Activated CD4-positive, alpha-beta T cell treated with anti-CD3 and anti-CD28 coated beads, Interleukin-2, amount 50 U/mL, for 1 hour (primary cell): ENCODE results near the gene MYL2.

Experiments used
- DNase-seq: peaks from one replicate; pipeline ENCODE4 v3.0.0-alpha.2; 2020

The MYL2 gene

DNA sequence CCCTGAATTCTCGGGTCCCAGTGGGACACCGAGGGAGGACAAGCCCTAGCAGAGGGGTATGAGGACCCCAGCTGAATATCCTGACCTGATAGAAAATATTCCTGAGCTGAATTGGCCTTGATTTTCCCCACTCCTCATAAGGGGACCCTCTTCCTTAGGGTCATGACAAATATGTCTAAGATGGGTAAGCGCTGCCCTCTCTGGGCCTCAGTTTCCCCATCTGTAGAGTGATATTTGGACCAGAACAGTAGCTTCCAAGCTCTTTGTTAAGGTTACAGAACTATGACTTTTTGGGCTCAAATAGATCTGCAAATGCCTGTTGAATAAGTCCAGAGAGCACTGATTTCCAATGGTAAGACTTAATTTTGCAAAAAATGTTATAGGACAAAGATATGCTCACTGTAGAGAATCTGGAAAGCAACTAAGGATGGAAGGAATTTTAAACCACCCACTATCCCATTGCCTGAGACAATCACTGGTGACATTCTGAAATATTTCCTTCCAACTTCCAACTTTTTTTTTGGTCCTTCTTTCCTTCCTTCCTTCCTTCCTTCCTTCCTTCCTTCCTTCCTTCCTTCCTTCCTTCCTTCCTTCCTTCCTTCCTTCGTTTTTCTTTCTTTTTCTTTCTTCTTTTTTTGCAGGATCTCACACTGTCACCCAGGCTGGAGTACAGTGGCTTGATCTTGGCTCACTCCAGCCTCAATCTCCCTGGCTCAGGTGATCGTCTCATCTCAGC is 32.0 kb downstream of the MYL2 start:
- DNase-seq: no peak

- no peak for DNase-seq
Observed at GRCh38 chr12:110885152-110885840, 35.1 kb downstream of the MYL2 start.

DNA sequence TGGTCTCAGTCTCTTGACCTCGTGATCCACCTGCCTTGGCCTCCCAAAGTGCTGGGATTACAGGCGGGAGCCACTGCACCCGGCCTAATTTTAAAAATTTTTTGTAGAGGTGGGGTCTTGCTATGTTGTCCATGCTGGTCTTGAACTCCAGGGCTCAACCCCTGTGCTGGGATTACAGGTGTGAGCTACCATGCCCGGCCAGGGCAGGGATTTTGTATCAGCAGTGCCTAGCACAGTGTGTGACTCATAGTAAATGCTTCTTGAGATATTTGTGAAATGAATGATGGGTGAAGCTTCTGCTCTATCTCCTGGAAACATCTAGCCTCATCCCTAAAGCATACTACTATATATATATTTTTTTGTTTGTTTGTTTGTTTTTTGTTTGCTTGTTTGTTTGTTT is 37.1 kb downstream of the MYL2 start:
- DNase-seq: no peak

GRCh38 chr12:110880651-110881050 is 39.7 kb downstream of the MYL2 start:
- DNase-seq: no peak

DNA sequence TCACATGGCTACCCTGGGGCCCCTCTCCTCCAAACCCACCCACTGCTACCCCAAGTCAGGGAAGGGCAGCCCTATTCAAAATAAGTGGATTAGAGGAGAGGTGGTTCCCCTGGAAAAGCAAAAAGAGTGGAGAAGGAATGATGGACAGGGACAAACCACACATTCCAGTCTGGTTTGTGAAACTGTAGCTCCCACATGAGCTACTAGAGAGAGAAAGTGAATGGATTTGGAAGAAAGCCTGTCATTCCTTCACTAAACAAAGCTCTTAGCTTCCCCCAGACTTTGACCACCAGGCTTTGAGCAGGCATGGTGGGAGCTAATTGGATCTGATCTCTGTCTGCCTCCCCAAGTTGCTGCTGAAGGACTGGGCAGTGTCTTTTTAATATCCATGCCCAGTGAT is 45.6 kb downstream of the MYL2 start:
- DNase-seq: no peak

GRCh38 chr12:110874351-110874750 is 46.0 kb downstream of the MYL2 start:
- DNase-seq: no peak

DNA sequence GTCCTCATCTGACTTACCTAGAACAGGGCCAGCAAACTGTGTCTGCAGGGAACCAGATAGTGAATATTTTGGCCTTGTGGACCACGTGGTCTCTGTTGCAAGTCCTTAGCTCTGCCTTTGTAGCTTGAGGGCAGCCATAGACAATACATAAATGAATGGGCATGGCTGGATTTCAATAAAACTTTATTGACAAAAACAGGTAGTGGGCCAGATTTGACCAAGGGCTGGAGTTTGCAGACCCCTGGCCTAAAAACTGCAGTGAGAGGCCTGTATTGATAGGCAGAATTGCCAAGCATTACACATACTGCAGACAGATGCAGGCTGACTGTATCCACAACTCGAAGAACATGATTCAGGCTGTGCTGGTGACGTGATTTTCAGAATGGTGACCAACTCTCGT is 48.3 kb downstream of the MYL2 start:
- DNase-seq: no peak

GRCh38 chr12:110869803-110870202 is 50.6 kb downstream of the MYL2 start:
- no peak for DNase-seq

DNA sequence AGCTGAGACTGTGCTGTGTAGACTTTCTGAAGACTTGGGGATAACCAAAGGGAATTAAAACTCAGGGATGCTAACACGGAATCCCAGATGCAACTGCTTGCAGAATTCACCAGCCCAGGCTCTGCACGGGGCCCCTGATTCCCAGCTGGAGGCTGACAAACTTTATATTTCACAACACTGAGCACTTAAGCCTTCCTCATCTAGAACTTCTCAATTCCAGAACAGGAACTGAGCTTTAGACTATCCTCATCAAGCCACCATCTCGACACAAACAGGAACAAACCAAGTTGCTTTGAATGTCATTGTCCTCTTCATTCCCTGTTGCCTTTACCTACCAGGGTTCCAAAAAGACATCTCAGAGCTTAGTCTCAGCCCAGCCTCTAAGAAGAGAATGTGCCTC is 51.4 kb downstream of the MYL2 start:
- no peak for DNase-seq

DNA sequence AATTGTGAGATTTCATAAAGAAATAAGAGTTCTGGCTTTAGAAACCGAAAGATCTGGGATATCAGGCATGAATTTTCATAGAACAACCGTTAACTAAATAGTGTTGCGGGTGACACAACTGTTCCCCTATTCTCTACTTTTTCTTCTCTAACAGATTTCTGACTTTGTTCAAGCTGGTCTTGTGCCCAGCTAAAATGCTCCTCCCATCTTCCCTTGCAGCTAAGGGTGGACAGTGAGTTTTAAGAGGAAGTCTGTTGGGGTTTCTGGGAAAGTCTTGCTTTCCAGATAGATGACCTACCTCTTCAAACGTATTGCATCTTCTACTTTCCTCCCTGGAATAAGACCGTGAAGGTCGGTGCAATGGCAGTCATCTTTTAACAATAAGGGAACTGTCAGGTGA is 54.9 kb downstream of the MYL2 start:
- DNase-seq: no peak

DNA sequence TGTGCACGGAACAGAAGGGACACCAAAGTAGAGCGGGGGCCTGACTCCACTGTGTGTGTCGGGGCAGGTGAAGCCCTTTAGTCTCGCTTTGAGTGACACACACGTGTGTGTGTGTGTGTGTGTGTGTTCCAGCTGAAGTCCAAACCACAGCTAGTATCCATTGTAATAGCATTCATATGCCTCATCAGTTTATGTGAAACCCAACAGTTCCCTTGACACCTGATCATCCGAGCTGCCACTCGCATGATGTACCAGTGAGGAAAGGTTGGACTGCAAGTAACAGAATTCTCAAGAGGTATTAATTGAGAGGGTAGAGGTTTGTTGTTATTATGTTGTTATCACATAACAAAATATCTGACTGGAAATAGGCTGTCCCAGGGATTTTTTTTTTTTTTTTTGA is 57.2 kb downstream of the MYL2 start:
- no peak for DNase-seq

DNA sequence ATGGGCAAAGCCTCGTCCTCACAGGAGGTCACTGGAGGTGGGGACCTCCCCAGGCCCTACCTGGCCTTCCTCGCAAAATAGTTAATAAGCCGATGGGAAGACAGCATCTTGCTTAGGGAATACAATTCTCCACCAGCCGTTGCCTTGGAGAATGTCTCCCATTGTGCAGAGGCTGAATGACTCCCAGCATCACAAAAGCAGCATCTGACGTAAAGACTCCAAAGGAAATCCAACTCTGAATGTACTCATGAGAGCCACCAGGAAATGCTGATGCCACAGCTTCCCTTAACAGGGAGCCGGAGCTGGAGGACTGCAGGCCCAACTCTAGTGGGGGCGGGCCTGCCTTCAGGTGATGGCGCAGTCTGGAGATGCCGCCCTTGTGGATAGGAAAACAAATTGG is 58.0 kb downstream of the MYL2 start:
- no peak for DNase-seq

- DNase-seq: no peak
Observed at GRCh38 chr12:110861729-110862128, 58.6 kb downstream of the MYL2 start.
